Breast epithelium (tissue), 4 donors: Measurements from ENCODE around the gene KIF14. TPM values are rescaled to one million over a fixed set of nuclear protein-coding genes. Genes with fewer than 3 reads are reported as not detected.

Experiments
- DNase-seq, 2 donors: peaks; one replicate each; pipeline ENCODE4 v3.0.0-alpha.2; 2019; ENCODE audit warnings: low spot score in 2 of 2
- H3K27ac ChIP-seq, 2 donors: fragments of 200-600 bp; sonication (generic) in 1 of 2; one replicate each; pipeline ENCODE4 v1.5.1; 2016 to 2019; ENCODE audit warnings: mild to moderate bottlenecking in 1 of 2
- H3K27me3 ChIP-seq, 2 donors: fragments of 200-600 bp; sonication (generic) in 1 of 2; one replicate each; pipeline versions ENCODE4 v1.5.1 to v1.6.0; 2017 to 2019; ENCODE audit warnings: control low read depth in 1 of 2, mild to moderate bottlenecking in 1 of 2
- H3K36me3 ChIP-seq: fragments of 200-600 bp; one replicate; pipeline ENCODE4 v1.5.1; 2019
- H3K4me1 ChIP-seq, 2 donors: fragments of 200-600 bp; sonication (generic); one replicate each; pipeline ENCODE4 v1.5.1; 2016 to 2019; ENCODE audit warnings: control low read depth in 1 of 2
- H3K4me3 ChIP-seq, 3 donors: fragments of 200-600 bp; sonication (generic); 1 replicate in 2 of 3; 2 replicates in 1 of 3; pipeline ENCODE4 v1.5.1; 2016 to 2019; ENCODE audit warnings: mild to moderate bottlenecking in 3 of 3, moderate library complexity in 2 of 3
- H3K9me3 ChIP-seq, 2 donors: fragments of 200-600 bp; sonication (generic) in 1 of 2; one replicate each; pipeline ENCODE4 v1.5.1; 2016 to 2019; ENCODE audit warnings: control low read depth in 1 of 2
- CTCF ChIP-seq, 3 donors: fragments of 450-650 bp; IDR thresholded peaks; one replicate each; pipeline ENCODE4 v1.5.1; 2016 to 2017; ENCODE audit warnings: antibody characterized with exemption in 3 of 3, mild to moderate bottlenecking in 3 of 3, moderate library complexity in 3 of 3
- POLR2A ChIP-seq: fragments of 450-650 bp; IDR thresholded peaks from one replicate; pipeline ENCODE4 v1.6.1; 2016; ENCODE audit warnings: antibody characterized with exemption, mild to moderate bottlenecking, moderate library complexity
- POLR2AphosphoS5 ChIP-seq, 3 donors: sonication (generic); formaldehyde crosslinking; IDR thresholded peaks; one replicate each; pipeline ENCODE4 v1.6.1; 2017; ENCODE audit warnings: antibody characterized with exemption in 3 of 3
- intact Hi-C: fragments of 100-400 bp; cut with DNase I; formaldehyde crosslinking; loops from one replicate; pipeline ENCODE4 v1.15.1; 2023; ENCODE audit warnings: low total_unique reads
- total RNA-seq, 3 donors: library from RNA; depleted of rRNA; stranded (reverse); fragments of >200 nt; gene quantifications; one replicate each; pipeline ENCODE4 v1.1.0, GENCODE V29; 2016

Gene KIF14
- total RNA-seq, 3 donors from 2014 or later, result under 0.01 to 0.64 (median 0.29) TPM

DNA sequence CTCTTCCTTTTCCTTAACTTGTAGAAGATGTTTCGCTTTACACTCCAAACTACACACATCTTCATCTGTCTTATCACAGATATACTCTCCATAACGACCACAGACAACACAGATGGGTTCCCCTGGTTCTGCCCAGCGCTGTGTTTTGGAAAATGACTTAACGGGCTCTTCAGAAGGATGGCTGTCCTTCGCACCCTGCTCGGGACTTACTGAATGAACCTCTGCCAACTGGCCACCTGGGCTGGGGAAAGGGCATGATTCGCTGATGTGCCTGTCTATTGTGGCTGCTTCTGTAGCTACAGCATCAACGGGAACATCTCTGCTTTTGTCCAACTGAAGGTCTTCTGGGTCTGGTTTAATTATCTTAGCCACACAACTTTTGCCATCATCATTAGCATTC lies 45.8 kb upstream of the KIF14 start:
- TF ChIP-seq POLR2AphosphoS5 (IDR thresholded peaks at IDR 0.05) (no peak), POLR2A (no peak), CTCF (IDR thresholded peaks at IDR 0.05) (no peak)
- H3K9me3 ChIP-seq, result no peaks in the 10 kb centered on the region
- peaks cover 0 to 5% of the 10 kb centered on the region in 2 donors for H3K4me1 ChIP-seq
- H3K36me3 ChIP-seq, result no peaks in the 10 kb centered on the region
- H3K27ac ChIP-seq, result peak overlapping the region in 1 of 2 donors; percentile 34
- no peak for DNase-seq
- no peak overlapping the region for H3K4me3 ChIP-seq
- no peaks in the 10 kb centered on the region for H3K27me3 ChIP-seq
- intact Hi-C loops, result no loop called here

- Histone ChIP-seq H3K4me3 (no peak overlapping the region), H3K9me3 (no peaks in the 10 kb centered on the region), H3K4me1 (peaks cover 0 to 4% of the 10 kb centered on the region in 2 donors), H3K27ac (peak overlapping the region in 1 of 2 donors; percentile 34), H3K27me3 (no peaks in the 10 kb centered on the region), H3K36me3 (no peaks in the 10 kb centered on the region)
- intact Hi-C loops, result no loop called here
- TF ChIP-seq POLR2AphosphoS5 (IDR thresholded peaks at IDR 0.05), result no peak
- TF ChIP-seq CTCF (IDR thresholded peaks at IDR 0.05), result no peak
- TF ChIP-seq POLR2A, result no peak
- no peak for DNase-seq
Observed at GRCh38 chr1:200665861-200666260, 45.3 kb upstream of the KIF14 start.

DNA sequence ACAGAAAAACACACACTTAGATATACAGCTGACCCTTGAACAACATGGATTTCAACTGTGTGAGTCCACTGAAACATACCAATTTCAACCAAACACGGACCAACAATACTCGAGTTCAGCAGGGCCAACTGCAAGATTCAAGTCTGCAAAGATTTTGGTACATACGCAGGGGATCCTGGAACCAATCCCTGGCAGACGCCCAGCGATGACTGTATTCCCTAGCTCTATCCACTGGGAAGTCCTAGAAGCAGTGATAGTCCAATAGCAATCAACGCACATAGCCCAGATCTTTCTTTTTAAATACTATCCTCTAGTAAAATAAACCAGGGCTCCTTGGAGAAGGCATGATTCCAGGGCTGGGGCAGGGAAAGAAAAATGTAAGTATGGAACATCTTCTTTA lies 40.2 kb upstream of the KIF14 start:
- no peaks in the 10 kb centered on the region for H3K4me1 ChIP-seq
- no peaks in the 10 kb centered on the region for H3K9me3 ChIP-seq
- H3K4me3 ChIP-seq, result no peak overlapping the region
- H3K27ac ChIP-seq, result no peak overlapping the region
- no peaks in the 10 kb centered on the region for H3K27me3 ChIP-seq
- no peaks in the 10 kb centered on the region for H3K36me3 ChIP-seq
- DNase-seq, result no peak
- intact Hi-C loops, result no loop called here
- TF ChIP-seq POLR2A, result no peak
- no peak for TF ChIP-seq CTCF (IDR thresholded peaks at IDR 0.05)
- no peak for TF ChIP-seq POLR2AphosphoS5 (IDR thresholded peaks at IDR 0.05)

- intact Hi-C loops, result no loop called here
- no peaks in the 10 kb centered on the region for H3K27me3 ChIP-seq
Observed at GRCh38 chr1:200659269-200659668, 38.7 kb upstream of the KIF14 start.

More at GRCh38 chr1:200659269-200659668, 38.7 kb upstream of the KIF14 start:
- peak overlapping the region; percentile 65 to 66 for H3K27ac ChIP-seq
- peak in 1 of 2 donors; percentile 71 for DNase-seq
- H3K4me1 ChIP-seq, result no peaks in the 10 kb centered on the region
- H3K9me3 ChIP-seq, result no peaks in the 10 kb centered on the region
- H3K36me3 ChIP-seq, result no peaks in the 10 kb centered on the region
- no peak for TF ChIP-seq POLR2A
- TF ChIP-seq POLR2AphosphoS5 (IDR thresholded peaks at IDR 0.05), result no peak
- TF ChIP-seq CTCF (IDR thresholded peaks at IDR 0.05), result no peak
- no peak overlapping the region for H3K4me3 ChIP-seq
